ENCODE data around the gene SP3. TPM values are rescaled to one million over a fixed set of nuclear protein-coding genes. Genes with fewer than 3 reads are reported as not detected.

The SP3 gene
- total RNA-seq, 2 experiments from 2014 or later, result 95.7 to 105 TPM

- DNase-seq (no peak), ATAC-seq (no peak)
- Mint-ChIP-seq H3K4me1 (peaks cover 3% of the 10 kb centered on the region), H3K4me3 (no peak overlapping the region), H3K27ac (no peak overlapping the region), H3K9me3 (ENCODE audit: low read depth) (peaks cover 2% of the 10 kb centered on the region), H3K36me3 (no peaks in the 10 kb centered on the region), H3K27me3 (peaks cover 15% of the 10 kb centered on the region)
- CTCF ChIA-PET, result no interaction called here
These were observed 38.8 kb upstream of the SP3 start for GRCh38 chr2:174003720-174004695.

DNA sequence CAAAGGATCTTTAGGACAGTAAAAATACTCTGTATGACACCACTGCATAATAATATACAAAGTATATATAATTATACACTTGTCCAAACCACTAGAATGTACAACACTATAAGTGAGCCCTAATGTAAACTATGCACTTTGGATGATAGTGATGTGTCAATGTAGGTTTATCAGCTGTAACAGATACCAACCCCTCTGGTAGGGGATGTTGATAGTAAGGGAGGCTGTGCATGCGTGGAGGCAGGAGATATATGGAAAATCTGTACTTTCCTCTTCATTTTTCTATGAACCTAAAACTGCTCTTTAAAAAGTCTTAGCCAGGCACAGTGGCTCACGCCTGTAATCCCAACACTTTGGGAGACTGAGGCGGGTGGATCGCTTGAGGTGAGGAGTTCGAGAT lies 37.5 kb upstream of the SP3 start:
- CTCF ChIA-PET, result no interaction called here
- no peak for ATAC-seq

GRCh38 chr2:174001107-174001506 lies 35.9 kb upstream of the SP3 start:
- Mint-ChIP-seq H3K4me1 (peaks cover 3% of the 10 kb centered on the region), H3K9me3 (ENCODE audit: low read depth) (peaks cover 2% of the 10 kb centered on the region), H3K4me3 (no peak overlapping the region), H3K36me3 (no peaks in the 10 kb centered on the region), H3K27me3 (peaks cover 8% of the 10 kb centered on the region), H3K27ac (no peak overlapping the region)
- ATAC-seq, result no peak
- CTCF ChIA-PET, result no interaction called here
- DNase-seq, result no peak

More for the DNA sequence above, 37.5 kb upstream of the SP3 start:
- H3K4me3 Mint-ChIP-seq, result no peak overlapping the region
- H3K27me3 Mint-ChIP-seq, result peaks cover 8% of the 10 kb centered on the region
- peaks cover 3% of the 10 kb centered on the region for H3K4me1 Mint-ChIP-seq
- no peak for DNase-seq
- peaks cover 2% of the 10 kb centered on the region for H3K9me3 Mint-ChIP-seq (ENCODE audit: low read depth)
- no peaks in the 10 kb centered on the region for H3K36me3 Mint-ChIP-seq
- H3K27ac Mint-ChIP-seq, result no peak overlapping the region

GRCh38 chr2:173999724-174000123 lies 34.6 kb upstream of the SP3 start:
- Mint-ChIP-seq H3K27ac (no peak overlapping the region), H3K9me3 (ENCODE audit: low read depth) (peaks cover 2% of the 10 kb centered on the region), H3K4me1 (no peaks in the 10 kb centered on the region), H3K27me3 (peaks cover 10% of the 10 kb centered on the region), H3K4me3 (no peak overlapping the region), H3K36me3 (no peaks in the 10 kb centered on the region)
- no peak for ATAC-seq
- DNase-seq, result no peak
- CTCF ChIA-PET, result no interaction called here

DNA sequence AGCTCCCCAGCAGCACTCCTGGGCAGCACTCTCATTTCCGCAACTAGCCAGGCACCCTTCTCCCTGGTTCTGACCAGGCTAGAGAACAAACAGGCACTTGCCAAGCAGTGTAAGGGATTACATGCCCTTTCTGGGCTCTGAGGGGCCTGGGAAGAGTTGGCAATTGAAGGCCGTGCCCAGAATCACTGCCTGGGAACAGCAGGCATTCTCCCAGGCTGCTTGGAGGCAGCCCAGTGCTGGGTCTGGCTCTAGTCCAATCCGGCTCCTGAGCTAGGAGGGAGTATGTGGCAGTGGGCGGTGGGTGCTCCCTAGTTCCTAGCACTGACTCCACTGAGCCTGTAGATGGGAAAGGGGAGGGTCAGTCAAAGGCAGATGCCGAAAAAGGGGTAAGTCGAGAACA lies 34.1 kb upstream of the SP3 start:
- H3K4me3 Mint-ChIP-seq, result no peak overlapping the region
- DNase-seq, result no peak
- no peak for ATAC-seq
- no peak overlapping the region for H3K27ac Mint-ChIP-seq
- no peaks in the 10 kb centered on the region for H3K4me1 Mint-ChIP-seq
- H3K27me3 Mint-ChIP-seq, result peaks cover 13% of the 10 kb centered on the region
- no peaks in the 10 kb centered on the region for H3K36me3 Mint-ChIP-seq
- peaks cover 2% of the 10 kb centered on the region for H3K9me3 Mint-ChIP-seq (ENCODE audit: low read depth)
- CTCF ChIA-PET, result no interaction called here

DNA sequence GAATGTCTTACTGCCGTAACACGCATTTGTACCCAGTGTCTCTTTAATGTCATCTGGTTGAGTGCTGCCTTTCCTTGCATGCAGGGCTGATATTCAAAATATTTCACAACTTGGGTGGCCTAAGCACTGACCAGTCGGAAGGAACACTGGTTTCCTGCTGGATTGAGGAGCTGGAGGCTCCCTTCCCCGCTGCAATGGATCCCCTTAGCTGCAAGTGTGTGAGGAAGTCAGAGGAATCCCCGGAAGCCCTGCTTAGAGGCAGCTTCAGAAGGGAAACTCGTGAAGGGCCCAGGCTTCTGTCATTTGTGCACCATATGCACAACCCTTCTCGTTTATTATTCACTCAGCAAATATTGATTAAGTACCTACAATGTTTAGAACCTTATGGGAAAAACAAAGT lies 33.2 kb upstream of the SP3 start:
- no peak for ATAC-seq
- Mint-ChIP-seq H3K4me3 (no peak overlapping the region), H3K27ac (no peak overlapping the region), H3K27me3 (peaks cover 13% of the 10 kb centered on the region), H3K9me3 (ENCODE audit: low read depth) (peaks cover 2% of the 10 kb centered on the region), H3K36me3 (no peaks in the 10 kb centered on the region), H3K4me1 (no peaks in the 10 kb centered on the region)
- DNase-seq, result no peak
- CTCF ChIA-PET, result no interaction called here

GRCh38 chr2:173997753-173998152 lies 32.6 kb upstream of the SP3 start:
- CTCF ChIA-PET, result no interaction called here
- H3K27ac Mint-ChIP-seq, result no peak overlapping the region

GRCh38 chr2:173997269-173997668 lies 32.1 kb upstream of the SP3 start:
- Mint-ChIP-seq H3K27me3 (peaks cover 15% of the 10 kb centered on the region), H3K4me1 (no peaks in the 10 kb centered on the region), H3K4me3 (no peak overlapping the region), H3K36me3 (no peaks in the 10 kb centered on the region), H3K27ac (no peak overlapping the region), H3K9me3 (ENCODE audit: low read depth) (peaks cover 2% of the 10 kb centered on the region)
- ATAC-seq (no peak), DNase-seq (no peak)
- CTCF ChIA-PET, result interaction anchor here (0.9 kb wide), 1 partner anchor 15 kb away, joined by 3 read pairs; no protein-coding TSS in a partner anchor

More at GRCh38 chr2:173997753-173998152, 32.6 kb upstream of the SP3 start:
- Mint-ChIP-seq H3K36me3 (no peaks in the 10 kb centered on the region), H3K4me1 (no peaks in the 10 kb centered on the region), H3K4me3 (no peak overlapping the region), H3K9me3 (ENCODE audit: low read depth) (peaks cover 2% of the 10 kb centered on the region), H3K27me3 (peaks cover 13% of the 10 kb centered on the region)
- ATAC-seq (no peak), DNase-seq (no peak)

DNA sequence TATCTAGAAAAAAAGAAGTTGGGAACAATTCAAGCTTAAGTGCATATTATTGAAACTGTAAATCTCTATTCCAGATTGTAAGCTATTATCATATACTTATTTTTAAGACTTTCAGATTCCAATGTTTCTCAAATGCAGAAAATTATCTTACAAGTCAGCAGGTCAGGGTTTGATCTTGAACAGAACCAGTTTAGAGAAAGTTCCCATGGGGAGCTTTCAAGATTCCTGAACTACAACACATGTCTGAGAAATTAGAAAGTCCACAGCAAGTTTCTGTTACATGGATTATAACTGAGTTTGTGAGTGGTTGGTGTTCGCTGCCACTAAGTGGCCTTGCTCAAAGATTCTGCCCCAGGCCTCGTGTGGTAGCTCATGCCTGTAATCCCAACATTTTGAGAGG lies 31.6 kb upstream of the SP3 start:
- CTCF ChIA-PET, result interaction anchor here (0.9 kb wide), 1 partner anchor 14 kb away, joined by 3 read pairs; no protein-coding TSS in a partner anchor
- Mint-ChIP-seq H3K27ac (no peak overlapping the region), H3K36me3 (no peaks in the 10 kb centered on the region), H3K27me3 (peaks cover 16% of the 10 kb centered on the region), H3K4me1 (no peaks in the 10 kb centered on the region), H3K9me3 (ENCODE audit: low read depth) (peaks cover 2% of the 10 kb centered on the region), H3K4me3 (no peak overlapping the region)
- no peak for DNase-seq
- no peak for ATAC-seq

DNA sequence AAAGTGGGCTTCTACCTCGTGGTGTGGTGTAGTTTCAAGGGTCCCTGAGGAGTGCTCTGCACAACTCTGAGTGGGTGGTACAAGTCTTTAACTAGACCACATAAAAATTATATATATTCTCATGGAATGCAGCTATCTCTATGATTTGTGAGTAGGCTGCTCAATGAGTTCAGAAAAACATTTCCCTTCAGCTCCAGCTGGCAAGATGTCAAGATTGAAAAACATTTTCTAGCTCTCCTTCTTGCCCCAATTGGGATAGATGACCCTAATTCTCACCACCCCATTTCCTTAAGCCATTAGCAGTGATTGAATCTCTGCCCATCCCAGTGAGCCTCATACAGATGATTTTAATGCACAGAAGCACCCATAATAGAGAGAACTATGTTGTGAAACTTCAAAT lies 28.3 kb upstream of the SP3 start:
- Mint-ChIP-seq H3K4me3 (no peak overlapping the region), H3K9me3 (ENCODE audit: low read depth) (no peaks in the 10 kb centered on the region), H3K27ac (no peak overlapping the region), H3K36me3 (no peaks in the 10 kb centered on the region), H3K4me1 (no peaks in the 10 kb centered on the region), H3K27me3 (peaks cover 8% of the 10 kb centered on the region)
- DNase-seq (no peak), ATAC-seq (no peak)
- CTCF ChIA-PET, result no interaction called here

GRCh38 chr2:173991856-173992588 lies 26.8 kb upstream of the SP3 start:
- ATAC-seq (no peak), DNase-seq (no peak)
- Mint-ChIP-seq H3K4me1 (no peaks in the 10 kb centered on the region), H3K9me3 (ENCODE audit: low read depth) (no peaks in the 10 kb centered on the region), H3K36me3 (no peaks in the 10 kb centered on the region), H3K27me3 (peaks cover 8% of the 10 kb centered on the region), H3K4me3 (no peak overlapping the region), H3K27ac (no peak overlapping the region)
- CTCF ChIA-PET, result no interaction called here

GRCh38 chr2:173990970-173991819 lies 26.0 kb upstream of the SP3 start:
- Mint-ChIP-seq H3K9me3 (ENCODE audit: low read depth) (no peaks in the 10 kb centered on the region), H3K27me3 (peaks cover 8% of the 10 kb centered on the region), H3K27ac (no peak overlapping the region), H3K36me3 (no peaks in the 10 kb centered on the region), H3K4me3 (no peak overlapping the region), H3K4me1 (no peaks in the 10 kb centered on the region)
- CTCF ChIA-PET, result no interaction called here
- ATAC-seq, result no peak
- no peak for DNase-seq

DNA sequence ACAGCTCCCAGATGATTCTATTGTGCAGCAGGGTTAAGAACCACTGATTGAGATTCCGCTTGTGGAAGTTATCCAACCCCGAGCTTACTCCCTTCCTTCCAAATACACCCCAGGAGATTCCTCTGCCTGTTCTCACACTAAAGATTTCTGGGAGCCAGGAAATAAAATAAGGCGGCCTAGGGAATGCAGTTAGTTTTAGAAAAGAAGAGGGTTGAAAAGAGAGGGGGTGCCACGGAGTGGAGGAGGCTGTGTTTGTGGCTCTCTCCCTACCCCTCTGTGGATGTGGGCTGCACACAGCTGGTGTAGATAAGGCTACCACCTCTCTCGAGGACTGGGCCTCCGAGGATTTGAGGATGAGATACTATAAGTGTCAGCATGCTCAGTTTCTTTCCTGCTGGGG lies 25.1 kb upstream of the SP3 start:
- no peak overlapping the region for H3K4me3 Mint-ChIP-seq
- no peaks in the 10 kb centered on the region for H3K9me3 Mint-ChIP-seq (ENCODE audit: low read depth)
- peaks cover 5% of the 10 kb centered on the region for H3K27me3 Mint-ChIP-seq
- no peak for DNase-seq
- CTCF ChIA-PET, result no interaction called here
- H3K27ac Mint-ChIP-seq, result no peak overlapping the region
- ATAC-seq, result no peak
- no peaks in the 10 kb centered on the region for H3K36me3 Mint-ChIP-seq
- H3K4me1 Mint-ChIP-seq, result no peaks in the 10 kb centered on the region

Data from activated CD8-positive, alpha-beta memory T cell treated with anti-CD3 and anti-CD28 coated beads, Interleukin-2, amount 10 ng/mL, durations not matched to agents 7 days and 5 days (primary cell).